ENCODE measurements around the gene BRINP2. TPM values are rescaled to one million over a fixed set of nuclear protein-coding genes. Genes with fewer than 3 reads are reported as not detected.
A peak's percentile ranks its signal among the peaks of the same experiment; 100 is the strongest.

BRINP2 gene
- total RNA-seq, 1 experiment from 2014 or later: not detected

GRCh38 chr1:177270863-177271262 is 100.1 kb downstream of the BRINP2 start:
- DNase-seq (ENCODE audit: low read depth): no peak

- DNase-seq (ENCODE audit: low read depth): no peak
These were observed 102.4 kb downstream of the BRINP2 start for GRCh38 chr1:177273141-177273540.

- DNase-seq (ENCODE audit: low read depth): peak; percentile 53
These were observed 104.0 kb downstream of the BRINP2 start for GRCh38 chr1:177274687-177275211.

- no peak for DNase-seq (ENCODE audit: low read depth)
These were observed 105.0 kb downstream of the BRINP2 start for GRCh38 chr1:177275736-177276135.

GRCh38 chr1:177278626-177279390 is 108.0 kb downstream of the BRINP2 start:
- DNase-seq (ENCODE audit: low read depth): peak; percentile 60

- DNase-seq (ENCODE audit: low read depth): no peak
These were observed 111.1 kb downstream of the BRINP2 start for GRCh38 chr1:177281901-177282300.

GRCh38 chr1:177282976-177283375 is 112.2 kb downstream of the BRINP2 start:
- DNase-seq (ENCODE audit: low read depth): no peak

- no peak for DNase-seq (ENCODE audit: low read depth)
These were observed 112.6 kb downstream of the BRINP2 start for GRCh38 chr1:177283380-177283779.

- DNase-seq (ENCODE audit: low read depth): no peak
These were observed 115.6 kb downstream of the BRINP2 start for GRCh38 chr1:177286396-177286795.

GRCh38 chr1:177287270-177287669 is 116.5 kb downstream of the BRINP2 start:
- no peak for DNase-seq (ENCODE audit: low read depth)

- no peak for DNase-seq (ENCODE audit: low read depth)
These were observed 117.2 kb downstream of the BRINP2 start for GRCh38 chr1:177287994-177288393.

GRCh38 chr1:177289532-177289931 is 118.8 kb downstream of the BRINP2 start:
- no peak for DNase-seq (ENCODE audit: low read depth)

- no peak for DNase-seq (ENCODE audit: low read depth)
These were observed 129.7 kb downstream of the BRINP2 start for GRCh38 chr1:177300431-177300830.

- DNase-seq (ENCODE audit: low read depth): no peak
These were observed 130.8 kb downstream of the BRINP2 start for GRCh38 chr1:177301425-177302124.

- no peak for DNase-seq (ENCODE audit: low read depth)
These were observed 131.7 kb downstream of the BRINP2 start for GRCh38 chr1:177302357-177303044.

GRCh38 chr1:177305040-177306018 is 134.6 kb downstream of the BRINP2 start:
- DNase-seq (ENCODE audit: low read depth): no peak

GRCh38 chr1:177306019-177306415 is 135.3 kb downstream of the BRINP2 start:
- DNase-seq (ENCODE audit: low read depth): no peak

GRCh38 chr1:177306981-177307380 is 136.2 kb downstream of the BRINP2 start:
- peak; percentile 9 for DNase-seq (ENCODE audit: low read depth)

- no peak for DNase-seq (ENCODE audit: low read depth)
These were observed 137.0 kb downstream of the BRINP2 start for GRCh38 chr1:177307771-177308170.

- peak; percentile 33 for DNase-seq (ENCODE audit: low read depth)
These were observed 139.1 kb downstream of the BRINP2 start for GRCh38 chr1:177309880-177310279.

- DNase-seq (ENCODE audit: low read depth): peak; percentile 56
These were observed 139.6 kb downstream of the BRINP2 start for GRCh38 chr1:177310326-177310725.
